SJCRH30 (cell line): Measurements from ENCODE around the gene SAP25. TPM values are rescaled to one million over a fixed set of nuclear protein-coding genes. Genes with fewer than 3 reads are reported as not detected.
"Not testable (repeated sequence)": the region's sequence is repeated elsewhere in the genome, so short reads cannot be mapped to it uniquely, and the experiment has no call there.

Experiments
- DNase-seq, 2 experiments: peaks; one replicate each; pipeline ENCODE4 v3.0.0-alpha.2; 2015 to 2020
- H3K27ac ChIP-seq: fragments of 250-450 bp; sonication (Bioruptor Pico); 2 replicates; pipeline ENCODE4 v1.5.1; 2020; ENCODE audit warnings: mild to moderate bottlenecking, moderate library complexity
- H3K27me3 ChIP-seq: fragments of 250-450 bp; sonication (Bioruptor Pico); 2 replicates; pipeline ENCODE4 v1.5.1; 2020; ENCODE audit warnings: mild to moderate bottlenecking, moderate library complexity
- H3K36me3 ChIP-seq: fragments of 250-450 bp; sonication (Bioruptor Pico); 2 replicates; pipeline ENCODE4 v1.5.1; 2020; ENCODE audit warnings: mild to moderate bottlenecking, moderate library complexity
- H3K4me1 ChIP-seq: fragments of 250-450 bp; sonication (Bioruptor Pico); 2 replicates; pipeline ENCODE4 v1.5.1; 2020; ENCODE audit warnings: mild to moderate bottlenecking, moderate library complexity
- H3K4me3 ChIP-seq: fragments of 250-450 bp; sonication (Bioruptor Pico); 2 replicates; pipeline ENCODE4 v1.5.1; 2020; ENCODE audit warnings: mild to moderate bottlenecking, moderate library complexity
- H3K9me3 ChIP-seq: fragments of 250-450 bp; sonication (Bioruptor Pico); replicated peaks from 2 replicates; pipeline ENCODE4 v1.5.1; 2020; ENCODE audit warnings: mild to moderate bottlenecking, moderate library complexity
- total RNA-seq: library from RNA; depleted of rRNA; stranded (reverse); fragments of >200 nt; shearing (Covaris generic); gene quantifications from 2 replicates; pipeline ENCODE4 v1.2.3, GENCODE V29; 2014; rRNA removed

SAP25 gene
- total RNA-seq, 1 experiment from 2014 or later = 1.2 TPM

DNA sequence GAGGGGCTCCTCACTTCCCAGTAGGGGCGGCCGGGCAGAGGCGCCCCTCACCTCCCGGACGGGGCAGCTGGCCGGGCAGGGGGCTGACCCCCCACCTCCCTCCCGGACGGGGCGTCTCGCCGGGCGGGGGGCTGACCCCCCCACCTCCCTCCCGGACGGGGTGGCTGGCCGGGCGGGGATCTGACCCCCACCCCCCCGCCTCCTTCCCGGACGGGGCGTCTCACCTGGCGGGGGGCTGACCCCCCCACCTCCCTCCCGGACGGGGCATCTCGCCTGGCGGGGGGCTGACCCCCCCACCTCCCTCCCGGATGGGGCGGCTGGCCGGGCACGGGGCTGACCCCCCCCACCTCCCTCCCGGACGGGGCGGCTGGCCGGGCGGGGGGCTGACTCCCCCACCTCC, 50.5 kb downstream of the SAP25 start:
- H3K9me3 ChIP-seq = not testable (repeated sequence)
- peaks cover 16% of the 10 kb centered on the region for H3K27me3 ChIP-seq

More for the DNA sequence above, 50.5 kb downstream of the SAP25 start:
- not testable (repeated sequence) for DNase-seq, H3K4me3 ChIP-seq, H3K4me1 ChIP-seq, H3K36me3 ChIP-seq, H3K27ac ChIP-seq

Other genes starting within 250 kb of the SAP25 start
- 13.3 and 28.0 TPM in 2 replicates for gene PILRB, start 215.8 kb downstream of the SAP25 start, total RNA-seq
- 0.83 TPM in 1 of 2 replicates, not detected in the other for gene PILRA, start 200.4 kb downstream of the SAP25 start, total RNA-seq
- 1.1 and 1.2 TPM in 2 replicates for gene ZCWPW1, start 145.2 kb downstream of the SAP25 start, total RNA-seq
- 48.2 and 50.6 TPM in 2 replicates for gene MEPCE, start 144.1 kb downstream of the SAP25 start, total RNA-seq
- 11.2 and 11.7 TPM in 2 replicates for gene PPP1R35, start 137.4 kb downstream of the SAP25 start, total RNA-seq
- not detected in 2 replicates for gene SPACDR, start 109.6 kb downstream of the SAP25 start, total RNA-seq
- gene TSC22D4, start 94.7 kb downstream of the SAP25 start, total RNA-seq = 13.7 and 14.7 TPM in 2 replicates
- gene NYAP1, start 90.0 kb downstream of the SAP25 start, total RNA-seq = 0.49 and 0.56 TPM in 2 replicates
- 7.2 and 9.0 TPM in 2 replicates for gene AGFG2, start 34.7 kb downstream of the SAP25 start, total RNA-seq
- 19.8 and 33.2 TPM in 2 replicates for gene LRCH4, start 12.2 kb upstream of the SAP25 start, total RNA-seq
- 0.10 TPM in 1 of 2 replicates, not detected in the other for gene FBXO24, start 12.4 kb upstream of the SAP25 start, total RNA-seq
- 41.2 and 43.4 TPM in 2 replicates for gene PCOLCE, start 28.5 kb upstream of the SAP25 start, total RNA-seq
- gene MOSPD3, start 38.6 kb upstream of the SAP25 start, total RNA-seq = 13.8 and 13.9 TPM in 2 replicates
- not detected in 2 replicates for gene TFR2, start 67.7 kb upstream of the SAP25 start, total RNA-seq
- gene ACTL6B, start 82.5 kb upstream of the SAP25 start, total RNA-seq = not detected in 2 replicates
- gene GNB2, start 99.8 kb upstream of the SAP25 start, total RNA-seq = 105 and 112 TPM in 2 replicates
- 17.8 and 22.6 TPM in 2 replicates for gene GIGYF1, start 120.3 kb upstream of the SAP25 start, total RNA-seq
- 63.9 and 67.9 TPM in 2 replicates for gene POP7, start 132.2 kb upstream of the SAP25 start, total RNA-seq
- not detected in 2 replicates for gene EPO, start 146.6 kb upstream of the SAP25 start, total RNA-seq
- gene ZAN, start 159.7 kb upstream of the SAP25 start, total RNA-seq = not detected in 2 replicates